HCT116 (cell line): ENCODE results near the gene CENPX. TPM values are rescaled to one million over a fixed set of nuclear protein-coding genes. Genes with fewer than 3 reads are reported as not detected.
A peak's percentile ranks its signal among the peaks of the same experiment; 100 is the strongest.

Experiments used
- ATAC-seq: fragments of 200-7000 bp; cut with Tn5 transposase; 2 replicates; pipeline ENCODE4 v1.9.1; 2020; ENCODE audit warnings: mild to moderate bottlenecking, moderate library complexity
- BruUV-seq: library from RNA; stranded (reverse); fragments of 400-500 nt; replicated peaks from 2 replicates; lab custom pipeline; 2021; lab: Mats Ljungman, UMichigan
- CTCF ChIA-PET: fragments of 300-600 bp; sonication (Branson Sonifier 250); formaldehyde crosslinking; loops from one replicate; lab custom pipeline; 2021; ENCODE audit warnings: antibody characterized with exemption; lab: Charles Lee
- POLR2A ChIA-PET: fragments of 300-600, 350-600 bp; sonication (Branson Sonifier 250); formaldehyde crosslinking; loops from one replicate; lab custom pipeline; 2021; ENCODE audit warnings: antibody characterized with exemption; lab: Charles Lee
- RAD21 ChIA-PET, 2 experiments: fragments of 300-600 bp; sonication (Branson Sonifier 250); formaldehyde crosslinking; loops; one replicate each; lab custom pipeline; 2023; ENCODE audit warnings: low total read pairs in 2 of 2; ENCODE audit not compliant: uncharacterized antibody in 2 of 2, unreplicated experiment in 2 of 2, low non-redundant PET in 1 of 2; lab: Charles Lee
- DNase-seq: peaks from one replicate; pipeline ENCODE4 v3.0.0-alpha.2; 2010; ENCODE audit warnings: low read depth, low spot score
- H2AFZ ChIP-seq: fragments of 200-600 bp; shearing (Covaris generic), sonication (generic); 2 replicates; pipeline ENCODE4 v1.6.1; 2017; ENCODE audit warnings: low read depth, mixed run types, mixed read lengths, antibody characterized with exemption, low read length; ENCODE audit not compliant: poor library complexity, severe bottlenecking
- H3K27ac ChIP-seq: 2 replicates; pipeline ENCODE4 v1.5.1; 2012; ENCODE audit warnings: low read depth, low read length
- H3K27me3 ChIP-seq: fragments of 200-600 bp; sonication (generic); 2 replicates; pipeline ENCODE4 v1.6.1; 2016; ENCODE audit warnings: mixed run types, low read length, mixed read lengths; ENCODE audit not compliant: insufficient read depth
- H3K36me3 ChIP-seq, 2 experiments: fragments of 200-500 bp in 1 of 2; fragments of 200-600 bp in 1 of 2; sonication (Bioruptor generic) in 1 of 2; sonication (generic) in 1 of 2; 2 replicates each; pipeline versions ENCODE4 v1.5.1 to v1.6.1; 2014 to 2016; ENCODE audit warnings: low read length in 2 of 2, inconsistent platforms in 1 of 2, mixed read lengths in 1 of 2, mixed run types in 1 of 2; ENCODE audit not compliant: insufficient read depth in 2 of 2, control insufficient read depth in 1 of 2
- H3K4me1 ChIP-seq, 2 experiments: fragments of 200-600 bp in 1 of 2; sonication (generic) in 1 of 2; 2 replicates each; pipeline versions ENCODE4 v1.5.1 to v1.6.1; 2012 to 2017; ENCODE audit warnings: low read length in 2 of 2, inconsistent platforms in 1 of 2, mild to moderate bottlenecking in 1 of 2, mixed read lengths in 1 of 2, mixed run types in 1 of 2, moderate library complexity in 1 of 2; ENCODE audit not compliant: insufficient read depth in 2 of 2, control insufficient read depth in 1 of 2
- H3K4me2 ChIP-seq: fragments of 200-600 bp; sonication (generic); 2 replicates; pipeline ENCODE4 v1.6.1; 2017; ENCODE audit warnings: mixed run types, low read length, mixed read lengths
- H3K4me3 ChIP-seq, 2 experiments: fragments of 200-600 bp in 1 of 2; sonication (generic) in 1 of 2; replicated peaks in 1 of 2; 2 replicates each; pipeline ENCODE4 v1.5.1; 2011 to 2016; ENCODE audit warnings: low read length in 2 of 2, control low read depth in 1 of 2, low read depth in 1 of 2, mild to moderate bottlenecking in 1 of 2, mixed read lengths in 1 of 2, mixed run types in 1 of 2
- H3K79me2 ChIP-seq: fragments of 200-600 bp; sonication (generic); 2 replicates; pipeline ENCODE4 v1.6.1; 2017; ENCODE audit warnings: mild to moderate bottlenecking, mixed run types, low read length, moderate library complexity, mixed read lengths; ENCODE audit not compliant: insufficient read depth
- H3K9ac ChIP-seq: fragments of 200-600 bp; sonication (generic); 2 replicates; pipeline ENCODE4 v1.6.1; 2016; ENCODE audit warnings: low read length, mixed read lengths
- H3K9me2 ChIP-seq: fragments of 200-600 bp; sonication (generic), shearing (Covaris generic); 2 replicates; pipeline ENCODE4 v1.6.1; 2017; ENCODE audit warnings: mixed run types, mild to moderate bottlenecking, moderate library complexity; ENCODE audit not compliant: insufficient read depth
- H3K9me3 ChIP-seq, 2 experiments: fragments of 200-500 bp in 1 of 2; fragments of 200-600 bp in 1 of 2; sonication (Bioruptor generic) in 1 of 2; sonication (generic) in 1 of 2; 2 replicates each; pipeline ENCODE4 v1.6.1; 2014 to 2017; ENCODE audit warnings: low read length in 2 of 2, mixed read lengths in 2 of 2, inconsistent platforms in 1 of 2, low read depth in 1 of 2, mild to moderate bottlenecking in 1 of 2, mixed run types in 1 of 2, moderate library complexity in 1 of 2; ENCODE audit not compliant: control insufficient read depth in 1 of 2, insufficient read depth in 1 of 2
- H4K20me1 ChIP-seq: fragments of 200-600 bp; sonication (generic), shearing (Covaris generic); 2 replicates; pipeline ENCODE4 v1.6.1; 2017; ENCODE audit warnings: mixed run types, mild to moderate bottlenecking, moderate library complexity; ENCODE audit not compliant: insufficient read depth
- CEBPB ChIP-seq: IDR thresholded peaks from 2 replicates; pipeline ENCODE4 v1.6.1; 2012; ENCODE audit warnings: low read depth
- EGR1 ChIP-seq: IDR thresholded peaks from 2 replicates; pipeline ENCODE4 v1.6.1; 2012; ENCODE audit warnings: low read depth
- ELF1 ChIP-seq: IDR thresholded peaks from 2 replicates; pipeline ENCODE4 v1.6.1; 2012; ENCODE audit warnings: low read depth, borderline replicate concordance
- EZH2 ChIP-seq: fragments of 200-600 bp; sonication (generic); IDR thresholded peaks from 2 replicates; pipeline ENCODE4 v1.6.1; 2017; ENCODE audit warnings: antibody characterized with exemption, mixed run types
- EZH2phosphoT487 ChIP-seq: fragments of 200-600 bp; IDR thresholded peaks from 2 replicates; pipeline ENCODE4 v1.6.1; 2018; ENCODE audit warnings: antibody characterized with exemption, borderline replicate concordance
- FOSL1 ChIP-seq: IDR thresholded peaks from 2 replicates; pipeline ENCODE4 v1.6.1; 2012; ENCODE audit warnings: low read depth
- JUND ChIP-seq: IDR thresholded peaks from 2 replicates; pipeline ENCODE4 v1.6.1; 2012
- MAX ChIP-seq: IDR thresholded peaks from 2 replicates; pipeline ENCODE4 v1.6.1; 2012
- POLR2A ChIP-seq: IDR thresholded peaks from 2 replicates; pipeline ENCODE4 v1.7.0; 2011; ENCODE audit warnings: borderline replicate concordance; ENCODE audit not compliant: insufficient read depth, insufficient read length; ENCODE audit errors: extremely low read depth
- POLR2AphosphoS5 ChIP-seq: IDR thresholded peaks from 2 replicates; pipeline ENCODE4 v1.6.1; 2011; ENCODE audit warnings: mild to moderate bottlenecking, low read depth, low read length, moderate library complexity
- RAD21 ChIP-seq: IDR thresholded peaks from 2 replicates; pipeline ENCODE4 v1.6.1; 2012; ENCODE audit warnings: low read depth, mild to moderate bottlenecking
- REST ChIP-seq: IDR thresholded peaks from 2 replicates; pipeline ENCODE4 v1.6.1; 2012; ENCODE audit warnings: low read depth
- SIN3A ChIP-seq: IDR thresholded peaks from 2 replicates; pipeline ENCODE4 v1.6.1; 2012; ENCODE audit warnings: low read depth
- SP1 ChIP-seq: IDR thresholded peaks from 2 replicates; pipeline ENCODE4 v1.6.1; 2012; ENCODE audit warnings: low read depth
- TCF7L2 ChIP-seq: IDR thresholded peaks from 2 replicates; pipeline ENCODE4 v1.7.0; 2011; ENCODE audit warnings: borderline replicate concordance, inconsistent platforms; ENCODE audit not compliant: insufficient read depth, insufficient read length; ENCODE audit errors: extremely low read depth
- YY1 ChIP-seq: IDR thresholded peaks from 2 replicates; pipeline ENCODE4 v1.6.1; 2011; ENCODE audit warnings: low read length, low read depth, moderate library complexity, mild to moderate bottlenecking; ENCODE audit not compliant: insufficient replicate concordance; ENCODE audit errors: extremely low read depth
- ZBTB33 ChIP-seq: IDR thresholded peaks from 2 replicates; pipeline ENCODE4 v1.6.1; 2011; ENCODE audit warnings: mild to moderate bottlenecking, low read length, moderate library complexity; ENCODE audit not compliant: insufficient replicate concordance; ENCODE audit errors: extremely low read depth
- ZFX ChIP-seq: fragments of 450-650 bp; IDR thresholded peaks from 2 replicates; pipeline ENCODE4 v1.6.1; 2017
- ZNF274 ChIP-seq: fragments of 200-500 bp; sonication (Bioruptor generic); IDR thresholded peaks from 2 replicates; pipeline ENCODE4 v1.6.1; 2014; ENCODE audit warnings: mild to moderate bottlenecking, low read depth, low read length, inconsistent platforms
- intact Hi-C: fragments of 100-400 bp; cut with micrococcal nuclease; formaldehyde crosslinking; loops from 2 replicates; pipeline ENCODE4 v1.10.0; 2022
- total RNA-seq: library from RNA; stranded (reverse); gene quantifications from one replicate; pipeline ENCODE4 v1.2.1, GENCODE V29; 2021; ENCODE audit not compliant: unreplicated experiment
- TF ChIP-seq, protein P1 (sequence below): IDR thresholded peaks from 2 replicates; pipeline ENCODE4 v1.6.1; 2012

The CENPX gene
- total RNA-seq, 1 experiment from 2014 or later = 184 TPM

DNA sequence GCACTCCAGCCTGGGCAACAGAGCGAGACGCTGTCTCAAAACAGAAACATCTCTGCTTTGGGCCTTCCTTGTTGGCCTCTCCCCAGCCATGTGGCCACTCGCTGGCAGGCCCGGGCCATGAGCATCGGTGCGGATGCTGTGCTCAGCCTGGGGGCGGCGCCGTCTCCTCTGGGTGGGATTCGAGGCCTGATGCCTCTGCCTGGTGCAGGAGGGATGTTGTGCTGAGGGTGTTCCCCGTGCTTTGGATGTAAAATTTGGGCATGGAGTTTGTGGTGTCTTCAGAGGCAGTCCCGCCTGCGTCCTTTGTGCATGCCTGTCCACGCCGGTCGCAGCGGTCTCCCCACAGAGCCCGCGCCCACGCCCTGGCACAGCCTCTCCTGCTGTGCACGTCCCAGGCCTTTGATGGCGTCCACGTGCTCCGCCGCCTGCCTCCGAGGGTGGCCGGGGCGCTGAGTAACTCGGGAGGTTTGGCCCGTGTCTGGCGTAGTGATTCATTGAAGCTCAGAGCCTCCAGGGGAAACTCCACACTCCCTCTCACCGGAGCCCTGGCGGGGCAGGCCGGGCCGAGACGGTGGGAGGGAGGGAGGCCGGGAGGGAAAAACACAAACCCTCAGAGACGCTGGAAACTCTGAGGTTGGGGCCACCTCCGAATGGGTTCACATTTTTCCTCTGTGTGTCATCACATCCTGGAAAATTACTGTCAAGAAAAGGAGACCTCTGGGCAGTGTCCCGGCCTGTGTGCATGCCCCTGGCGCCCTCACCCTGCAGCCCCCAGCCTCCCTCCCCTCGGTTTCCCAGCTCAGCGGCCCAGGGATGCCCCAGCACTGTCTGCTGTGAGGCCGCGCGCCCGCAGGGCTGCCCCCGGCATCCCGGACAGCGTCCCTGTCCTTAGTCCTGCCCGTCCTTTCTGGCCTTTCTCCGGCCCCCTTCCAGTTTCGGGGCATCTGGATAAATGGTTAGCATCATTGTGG lies 19.0 kb downstream of the CENPX start:
- CTCF ChIA-PET = interaction anchor here (0.6 to 3.3 kb wide), 6 partner anchors 17 to 112 kb away, joined by 3 to 23 read pairs (median 3); partner anchors contain the start of genes CENPX, DCXR and LRRC45
- POLR2A ChIA-PET = interaction anchor here (1.0 to 1.2 kb wide), 2 partner anchors 16 to 19 kb away, joined by 3 to 4 read pairs; partner anchors contain the start of genes CENPX and LRRC45
- peak; percentile 84 for DNase-seq
- Histone ChIP-seq H4K20me1 (no peaks in the 10 kb centered on the region), H3K9me2 (no peaks in the 10 kb centered on the region), H3K4me1 (peaks cover 44 to 60% of the 10 kb centered on the region in 2 experiments), H2AFZ (no peak overlapping the region), H3K27ac (peak overlapping the region; percentile 86), H3K4me2 (peak overlapping the region; percentile 69), H3K4me3 (peak overlapping the region in 1 of 2 experiments; percentile 27; a peak in 2 of 4 replicates), H3K27me3 (no peaks in the 10 kb centered on the region), H3K79me2 (no peaks in the 10 kb centered on the region), H3K9ac (peak overlapping the region; percentile 66), H3K36me3 (no peaks in the 10 kb centered on the region; a peak in 1 of 4 replicates), H3K9me3 (no peaks in the 10 kb centered on the region)
- RAD21 ChIA-PET = interaction anchor here (0.5 to 1.0 kb wide), 3 partner anchors 18 to 33 kb away, joined by 3 read pairs; no protein-coding TSS in a partner anchor
- ATAC-seq = peak; percentile 86
- BruUV-seq = no TSS peak
- intact Hi-C loops = loop anchor here (2.0 kb wide), 2 partner anchors 17 to 27 kb away; partner anchors contain the start of gene ASPSCR1
- TF ChIP-seq FOSL1 (no peak; the same call in 1 of the 2 replicates), EZH2 (no peak), TCF7L2 (peak; percentile 99), ZNF274 (no peak), MAX (peak; percentile 100), EZH2phosphoT487 (no peak), ZBTB33 (no peak), CEBPB (no peak), JUND (no peak; the same call in 1 of the 2 replicates), SIN3A (no peak), POLR2AphosphoS5 (0 out of 2 replicates have a peak, but pooled peaks have one; percentile 44), REST (no peak), ELF1 (no peak), YY1 (no peak), RAD21 (no peak), ZFX (peak; percentile 89; the same call in 1 of the 2 replicates), POLR2A (no peak), EGR1 (peak; percentile 99), SP1 (peak; percentile 96)
- TF ChIP-seq, protein P1, sequence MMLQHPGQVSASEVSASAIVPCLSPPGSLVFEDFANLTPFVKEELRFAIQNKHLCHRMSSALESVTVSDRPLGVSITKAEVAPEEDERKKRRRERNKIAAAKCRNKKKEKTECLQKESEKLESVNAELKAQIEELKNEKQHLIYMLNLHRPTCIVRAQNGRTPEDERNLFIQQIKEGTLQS = no peak
